ENCODE measurements around the gene MITF.

MITF gene

GRCh38 chr3:69807674-69808073 is 68.4 kb downstream of the MITF start:
- H3K27me3 ChIP-seq (ENCODE audit: insufficient read depth, low read length), result no peaks in the 10 kb centered on the region
- no peaks in the 10 kb centered on the region for H3K9me2 ChIP-seq (ENCODE audit: low read depth, low read length)
- H3K9me3 ChIP-seq (ENCODE audit: low read length), result no peaks in the 10 kb centered on the region
- no peaks in the 10 kb centered on the region for H3K36me3 ChIP-seq (ENCODE audit: insufficient read depth, low read length)
- no peak overlapping the region for H2AFZ ChIP-seq (ENCODE audit: low read length)
- H3K4me3 ChIP-seq (ENCODE audit: low read depth, low read length, poor library complexity, severe bottlenecking), result no peak overlapping the region
- no peak overlapping the region for H3K9ac ChIP-seq (ENCODE audit: low read length)
- H3K27ac ChIP-seq (ENCODE audit: low read depth, low read length, poor library complexity, severe bottlenecking), result no peak overlapping the region
- H3K4me2 ChIP-seq (ENCODE audit: low read length), result no peak overlapping the region
- H3K79me2 ChIP-seq (ENCODE audit: insufficient read depth, low read length), result no peaks in the 10 kb centered on the region
- no peaks in the 10 kb centered on the region for H3K4me1 ChIP-seq (ENCODE audit: insufficient read depth, low read length, severe bottlenecking)
- TF ChIP-seq CTCF (IDR thresholded peaks at IDR 0.05; ENCODE audit: low read length) (no peak), EZH2 (IDR thresholded peaks at IDR 0.05; ENCODE audit: borderline replicate concordance, low read length) (no peak)
- no peaks in the 10 kb centered on the region for H4K20me1 ChIP-seq (ENCODE audit: insufficient read depth, low read length)
- H3F3A ChIP-seq (ENCODE audit: insufficient read depth, low read length), result no peaks in the 10 kb centered on the region

DNA sequence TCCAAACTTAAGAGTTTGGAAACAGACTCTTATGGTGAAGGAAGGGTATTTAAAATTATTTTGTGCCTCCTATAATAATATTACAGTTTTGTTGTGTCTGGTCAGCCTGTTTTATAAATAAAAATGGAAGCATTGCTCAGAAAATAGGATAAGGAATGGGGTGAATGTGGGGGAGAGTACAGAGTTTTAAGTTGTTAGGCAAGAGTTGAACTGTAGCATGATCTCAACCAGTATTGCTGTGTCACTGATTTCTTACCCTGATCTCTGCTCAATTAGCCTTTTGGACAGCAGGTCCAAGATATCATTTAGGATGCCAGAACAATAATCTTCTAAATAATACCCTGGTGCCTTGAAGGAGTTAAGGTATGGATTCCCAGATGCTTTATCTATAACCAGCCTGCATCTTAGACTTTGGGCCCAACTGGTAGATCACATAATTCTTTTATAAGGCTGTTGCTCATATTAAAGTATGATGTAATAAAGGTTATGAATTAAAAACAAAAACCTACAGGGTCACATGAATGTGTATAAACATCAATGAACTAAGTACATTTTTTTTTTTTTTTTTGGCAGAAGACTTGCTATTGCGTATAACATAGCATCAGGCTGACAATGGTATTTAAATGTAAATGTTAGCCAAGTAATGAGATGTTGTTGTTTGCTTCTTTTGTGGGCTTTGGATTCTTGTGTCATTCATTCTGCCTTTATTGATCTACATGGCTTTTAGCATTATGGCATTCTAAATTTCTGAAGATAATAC is 70.0 kb downstream of the MITF start:
- H3K27me3 ChIP-seq (ENCODE audit: insufficient read depth, low read length), result no peaks in the 10 kb centered on the region
- H4K20me1 ChIP-seq (ENCODE audit: insufficient read depth, low read length), result no peaks in the 10 kb centered on the region
- H3K4me2 ChIP-seq (ENCODE audit: low read length), result no peak overlapping the region
- H3K36me3 ChIP-seq (ENCODE audit: insufficient read depth, low read length), result no peaks in the 10 kb centered on the region
- H3K9me3 ChIP-seq (ENCODE audit: low read length), result no peaks in the 10 kb centered on the region
- H3F3A ChIP-seq (ENCODE audit: insufficient read depth, low read length), result no peaks in the 10 kb centered on the region
- H3K79me2 ChIP-seq (ENCODE audit: insufficient read depth, low read length), result no peaks in the 10 kb centered on the region
- no peak overlapping the region for H3K27ac ChIP-seq (ENCODE audit: low read depth, low read length, poor library complexity, severe bottlenecking)
- H3K4me1 ChIP-seq (ENCODE audit: insufficient read depth, low read length, severe bottlenecking), result no peaks in the 10 kb centered on the region
- H2AFZ ChIP-seq (ENCODE audit: low read length), result no peak overlapping the region
- no peaks in the 10 kb centered on the region for H3K9me2 ChIP-seq (ENCODE audit: low read depth, low read length)
- H3K4me3 ChIP-seq (ENCODE audit: low read depth, low read length, poor library complexity, severe bottlenecking), result no peak overlapping the region
- H3K9ac ChIP-seq (ENCODE audit: low read length), result no peak overlapping the region
- TF ChIP-seq EZH2 (IDR thresholded peaks at IDR 0.05; ENCODE audit: borderline replicate concordance, low read length), result no peak
- no peak for TF ChIP-seq CTCF (IDR thresholded peaks at IDR 0.05; ENCODE audit: low read length)

DNA sequence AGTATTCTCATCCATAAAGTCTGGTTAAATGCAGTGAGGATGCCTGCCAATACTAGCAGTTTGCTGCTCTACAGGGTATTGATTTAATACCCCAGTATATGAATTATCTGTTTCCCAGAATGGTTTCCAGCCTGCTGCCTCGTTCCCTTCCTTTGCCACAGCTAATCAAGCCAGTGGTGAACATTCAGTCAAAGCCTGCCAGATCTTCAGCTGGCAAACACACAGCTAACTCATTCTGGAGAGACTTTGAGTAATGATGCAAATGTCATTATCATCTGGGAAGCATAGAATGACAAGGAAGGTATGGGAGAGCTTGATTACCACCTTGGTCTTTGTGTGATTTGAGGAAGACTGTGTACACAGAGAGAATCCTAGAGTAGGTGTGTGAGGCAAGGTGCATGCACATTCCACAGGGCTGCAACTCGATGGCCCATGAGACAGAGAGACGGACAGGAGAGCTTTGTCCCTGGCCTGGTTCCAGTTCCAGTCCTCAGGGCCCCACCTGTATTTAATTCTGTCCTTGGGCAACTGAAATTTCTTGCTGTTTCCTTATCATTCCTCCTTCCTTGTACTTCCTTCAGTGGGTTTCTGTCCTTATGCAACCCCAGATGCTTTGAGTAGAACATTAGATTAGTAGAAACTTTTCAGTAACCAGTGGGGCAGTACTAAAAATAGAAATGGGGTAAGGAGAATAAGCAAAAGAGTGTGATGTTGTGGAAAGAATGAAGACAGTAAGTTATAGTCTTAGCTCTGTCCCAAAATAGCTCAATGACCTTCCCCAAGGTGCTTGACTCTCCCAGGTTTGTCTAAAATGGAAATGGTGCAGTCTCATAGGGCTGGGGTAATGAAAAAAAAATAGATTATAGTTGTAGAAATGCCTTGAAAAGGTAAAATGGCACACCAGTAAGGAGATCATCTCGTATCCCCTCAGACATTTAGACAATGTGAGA is 72.5 kb downstream of the MITF start:
- no peak for TF ChIP-seq EZH2 (IDR thresholded peaks at IDR 0.05; ENCODE audit: borderline replicate concordance, low read length)
- TF ChIP-seq CTCF (IDR thresholded peaks at IDR 0.05; ENCODE audit: low read length), result no peak
- H2AFZ ChIP-seq (ENCODE audit: low read length), result no peak overlapping the region
- H3K27ac ChIP-seq (ENCODE audit: low read depth, low read length, poor library complexity, severe bottlenecking), result no peak overlapping the region
- H3F3A ChIP-seq (ENCODE audit: insufficient read depth, low read length), result no peaks in the 10 kb centered on the region
- H3K9me2 ChIP-seq (ENCODE audit: low read depth, low read length), result no peaks in the 10 kb centered on the region
- no peak overlapping the region for H3K4me3 ChIP-seq (ENCODE audit: low read depth, low read length, poor library complexity, severe bottlenecking)
- H3K79me2 ChIP-seq (ENCODE audit: insufficient read depth, low read length), result no peaks in the 10 kb centered on the region
- H4K20me1 ChIP-seq (ENCODE audit: insufficient read depth, low read length), result no peaks in the 10 kb centered on the region
- no peak overlapping the region for H3K9ac ChIP-seq (ENCODE audit: low read length)
- H3K4me2 ChIP-seq (ENCODE audit: low read length), result no peak overlapping the region
- no peaks in the 10 kb centered on the region for H3K36me3 ChIP-seq (ENCODE audit: insufficient read depth, low read length)
- no peaks in the 10 kb centered on the region for H3K9me3 ChIP-seq (ENCODE audit: low read length)
- H3K4me1 ChIP-seq (ENCODE audit: insufficient read depth, low read length, severe bottlenecking), result no peaks in the 10 kb centered on the region
- H3K27me3 ChIP-seq (ENCODE audit: insufficient read depth, low read length), result no peaks in the 10 kb centered on the region

Data from OCI-LY1 (cell line).